Naive thymus-derived CD4-positive, alpha-beta T cell (primary cell): ENCODE data around the gene ACADS. TPM values are rescaled to one million over a fixed set of nuclear protein-coding genes. Genes with fewer than 3 reads are reported as not detected.

Experiments
- ATAC-seq: fragments of 150-1000 bp; cut with Tn5 transposase; 2 replicates; pipeline ENCODE4 v1.10.0; 2021; ENCODE audit warnings: mild to moderate bottlenecking, moderate library complexity
- CTCF ChIA-PET: fragments of 350-600 bp; sonication (Branson Sonifier 250); formaldehyde crosslinking; loops from one replicate; lab custom pipeline; 2021; ENCODE audit warnings: antibody characterized with exemption; lab: Charles Lee
- POLR2A ChIA-PET: fragments of 350-600 bp; sonication (Branson Sonifier 250); formaldehyde crosslinking; loops from one replicate; lab custom pipeline; 2021; ENCODE audit warnings: antibody characterized with exemption, inconsistent platforms; lab: Charles Lee
- DNase-seq, 9 donors: peaks; one replicate each; pipeline versions ENCODE4 v3.0.0 to v3.0.0-alpha.2; 2020 to 2022; ENCODE audit warnings: mixed read lengths in 1 of 9
- H3K27ac ChIP-seq: one replicate; pipeline ENCODE4 v1.7.0; 2013; ENCODE audit warnings: mild to moderate bottlenecking, low read depth, low read length, moderate library complexity
- H3K27me3 ChIP-seq, 2 donors: one replicate each; pipeline ENCODE4 v1.7.0; 2013; ENCODE audit warnings: low read length in 2 of 2, mild to moderate bottlenecking in 2 of 2, moderate library complexity in 2 of 2; ENCODE audit not compliant: control insufficient read depth in 2 of 2, insufficient read depth in 2 of 2
- H3K36me3 ChIP-seq, 3 experiments: 1 replicate in 2 of 3; 2 replicates in 1 of 3; pipeline ENCODE4 v1.7.0; 2013; ENCODE audit warnings: low read length in 3 of 3, mild to moderate bottlenecking in 3 of 3, moderate library complexity in 1 of 3; ENCODE audit not compliant: insufficient read depth in 3 of 3, control insufficient read depth in 2 of 3
- H3K4me1 ChIP-seq, 2 donors: one replicate each; pipeline ENCODE4 v1.7.0; 2013; ENCODE audit warnings: low read length in 2 of 2, mild to moderate bottlenecking in 2 of 2, moderate library complexity in 1 of 2; ENCODE audit not compliant: control insufficient read depth in 2 of 2, insufficient read depth in 2 of 2
- H3K4me3 ChIP-seq: 2 replicates; pipeline ENCODE4 v1.7.0; 2013; ENCODE audit warnings: mild to moderate bottlenecking, low read length
- H3K9me3 ChIP-seq, 3 experiments: 1 replicate in 2 of 3; 2 replicates in 1 of 3; pipeline ENCODE4 v1.7.0; 2013; ENCODE audit warnings: low read length in 3 of 3; ENCODE audit not compliant: control insufficient read depth in 2 of 3
- H3K27ac Mint-ChIP-seq, 9 donors: one replicate each; pipeline ENCODE4 v1.8.0; 2020 to 2022; ENCODE audit warnings: mixed read lengths in 9 of 9, mild to moderate bottlenecking in 8 of 9, moderate library complexity in 5 of 9, inconsistent platforms in 2 of 9
- H3K27me3 Mint-ChIP-seq, 5 donors: one replicate each; pipeline ENCODE4 v1.8.0; 2021 to 2022; ENCODE audit warnings: mixed read lengths in 5 of 5, mild to moderate bottlenecking in 1 of 5
- H3K36me3 Mint-ChIP-seq, 5 donors: one replicate each; pipeline ENCODE4 v1.8.0; 2020 to 2022; ENCODE audit warnings: mixed read lengths in 5 of 5, mild to moderate bottlenecking in 3 of 5, inconsistent platforms in 1 of 5
- H3K4me1 Mint-ChIP-seq, 7 donors: one replicate each; pipeline ENCODE4 v1.8.0; 2020 to 2022; ENCODE audit warnings: mixed read lengths in 7 of 7, mild to moderate bottlenecking in 3 of 7, inconsistent platforms in 1 of 7
- H3K4me3 Mint-ChIP-seq, 10 donors: one replicate each; pipeline ENCODE4 v1.8.0; 2020 to 2022; ENCODE audit warnings: mild to moderate bottlenecking in 10 of 10, mixed read lengths in 10 of 10, moderate library complexity in 6 of 10, inconsistent platforms in 2 of 10
- H3K9me3 Mint-ChIP-seq, 11 donors: one replicate each; pipeline ENCODE4 v1.8.0; 2020 to 2022; ENCODE audit warnings: mixed read lengths in 11 of 11, mild to moderate bottlenecking in 4 of 11, inconsistent platforms in 1 of 11, moderate library complexity in 1 of 11
- intact Hi-C, 2 donors: fragments of 100-400 bp; cut with micrococcal nuclease; formaldehyde crosslinking; loops; one replicate each; pipeline ENCODE4 v1.15.1; 2023
- polyA plus RNA-seq, 2 donors: library from polyadenylated mRNA; unstranded; fragments of 300-500 nt; fragmentation: Illumina TruSeq; gene quantifications; one replicate each; pipeline ENCODE4 v1.2.3, GENCODE V29; 2021
- total RNA-seq, 6 experiments: library from RNA in 5 of 6; stranded (reverse) in 5 of 6; gene quantifications; 1 replicate in 5 of 6; 2 replicates in 1 of 6; pipeline ENCODE4 v1.2.3 and lab custom pipeline; 2021 to 2026

ACADS gene
- total and polyA plus RNA-seq, 7 experiments from 2014 or later, result 10.4 to 28.7 (median 16.0) TPM

DNA sequence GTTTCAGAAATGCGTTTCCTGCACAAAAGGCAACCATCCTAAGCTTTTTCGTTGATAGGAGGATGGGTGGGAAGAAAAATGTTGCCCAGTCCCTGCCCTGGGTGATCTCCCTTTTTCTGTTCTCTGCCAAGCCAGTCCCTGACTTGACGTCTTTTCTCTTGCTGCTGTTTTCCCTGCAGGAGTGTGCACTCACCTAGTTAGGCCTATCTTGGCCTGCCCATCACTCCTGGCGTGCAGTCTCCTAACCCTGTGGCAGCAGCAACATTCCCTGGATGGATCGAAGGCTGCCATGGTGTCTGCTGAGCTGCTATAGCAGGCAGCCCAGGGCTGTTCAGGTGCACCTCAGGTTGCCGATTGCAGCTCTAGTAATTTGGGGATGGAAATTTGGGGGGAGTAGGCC is 14.2 kb upstream of the ACADS start:
- intact Hi-C loops, result loop anchor here (2.0 to 10.0 kb wide), 3 partner anchors 34 to 387 kb away; partner anchors contain the start of gene HNF1A (in 1 of the 2)
- Histone ChIP-seq H3K9me3 (no peaks in the 10 kb centered on the region), H3K4me3 (peak overlapping the region; percentile 69), H3K27ac (peak overlapping the region; percentile 83), H3K36me3 (peaks cover 0 to 18% (median 5%) of the 10 kb centered on the region in 3 experiments), H3K27me3 (no peaks in the 10 kb centered on the region), H3K4me1 (peaks cover 5 to 7% of the 10 kb centered on the region in 2 donors)
- Mint-ChIP-seq H3K27me3 (no peaks in the 10 kb centered on the region), H3K4me3 (peak overlapping the region; percentile 87 to 98 (median 95)), H3K4me1 (peaks cover 20 to 40% (median 37%) of the 10 kb centered on the region in 7 donors), H3K36me3 (peaks cover 3 to 18% (median 10%) of the 10 kb centered on the region in 5 donors), H3K27ac (peak overlapping the region; percentile 87 to 96 (median 92)), H3K9me3 (no peaks in the 10 kb centered on the region)
- DNase-seq (no peak), ATAC-seq (no peak)
- ChIA-PET CTCF (interaction anchor here (1.3 to 2.2 kb wide), 3 partner anchors 9 to 65 kb away, joined by 3 to 17 read pairs (median 7); no protein-coding TSS in a partner anchor), POLR2A (interaction anchor here (0.7 to 1.2 kb wide), 2 partner anchors 16 to 29 kb away, joined by 3 read pairs; no protein-coding TSS in a partner anchor)

DNA sequence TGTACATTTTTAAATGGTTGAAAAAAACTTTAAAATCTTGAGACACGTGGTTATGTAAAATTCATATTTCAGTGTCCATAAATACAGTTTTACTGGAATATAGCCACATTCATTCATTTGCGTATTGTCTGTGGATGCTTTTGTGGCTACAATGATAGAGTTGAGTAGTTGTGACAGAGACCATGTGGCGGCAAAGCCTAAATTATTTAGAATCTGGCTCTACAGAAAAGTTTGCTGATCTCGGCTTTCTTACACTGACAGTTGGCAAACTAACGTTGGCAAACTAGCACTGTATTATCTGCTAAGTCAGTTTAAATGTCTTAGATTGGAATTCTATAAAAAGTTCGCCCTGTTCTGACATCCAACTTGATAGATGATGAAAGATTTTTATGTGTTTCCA is 13.0 kb upstream of the ACADS start:
- Mint-ChIP-seq H3K4me1 (peaks cover 20 to 40% (median 37%) of the 10 kb centered on the region in 7 donors), H3K9me3 (no peaks in the 10 kb centered on the region), H3K4me3 (peak overlapping the region in 4 of 10 donors; percentile 87 to 98 (median 96)), H3K27me3 (no peaks in the 10 kb centered on the region), H3K27ac (peak overlapping the region in 5 of 9 donors; percentile 87 to 93 (median 91)), H3K36me3 (peaks cover 6 to 19% (median 14%) of the 10 kb centered on the region in 5 donors)
- Histone ChIP-seq H3K27me3 (no peaks in the 10 kb centered on the region), H3K36me3 (peaks cover 6 to 30% (median 14%) of the 10 kb centered on the region in 3 experiments), H3K4me1 (peaks cover 5 to 7% of the 10 kb centered on the region in 2 donors), H3K27ac (peak overlapping the region; percentile 7), H3K9me3 (no peaks in the 10 kb centered on the region), H3K4me3 (no peak overlapping the region)
- ChIA-PET POLR2A (no interaction called here), CTCF (interaction anchor here (2.2 kb wide), 1 partner anchor 64 kb away, joined by 17 read pairs; no protein-coding TSS in a partner anchor)
- no peak for ATAC-seq
- DNase-seq, result no peak
- intact Hi-C loops, result loop anchor here in 1 of 2 donors (5.0 to 10.0 kb wide), 2 partner anchors 35 to 262 kb away; partner anchors contain the start of gene HNF1A

DNA sequence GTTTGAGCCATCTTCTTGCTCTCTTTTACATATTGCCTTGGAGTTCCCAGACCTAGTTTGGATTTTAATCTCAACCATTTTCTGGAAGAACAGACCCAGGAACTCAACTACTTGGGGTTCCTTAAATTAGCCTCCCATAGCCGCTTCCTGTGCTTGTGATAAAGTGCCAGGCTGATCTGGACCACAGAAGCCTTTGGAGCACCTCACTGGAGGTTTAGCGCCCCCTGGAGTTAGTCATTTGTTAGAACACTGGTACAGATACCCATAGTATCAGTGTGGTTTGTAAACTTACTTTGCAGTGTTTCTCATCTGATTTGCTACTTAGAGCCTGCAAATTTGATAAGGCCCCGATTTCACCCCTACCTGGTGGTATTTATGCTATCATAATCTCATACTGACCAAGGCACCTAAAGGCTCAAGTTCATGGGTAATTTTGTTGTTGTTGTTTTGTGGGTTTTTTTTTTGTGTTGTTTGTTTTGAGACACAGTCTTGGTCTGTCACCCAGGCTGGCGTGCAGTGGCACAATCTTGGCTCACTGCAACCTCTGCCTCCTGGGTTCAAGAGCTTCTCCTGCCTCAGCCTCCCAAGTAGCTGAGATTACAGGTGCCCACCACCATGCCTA is 11.7 kb upstream of the ACADS start:
- Mint-ChIP-seq H3K4me3 (peak overlapping the region in 6 of 10 donors; percentile 9 to 82 (median 43)), H3K36me3 (peaks cover 13 to 28% (median 19%) of the 10 kb centered on the region in 5 donors), H3K9me3 (no peaks in the 10 kb centered on the region), H3K4me1 (peaks cover 27 to 46% (median 44%) of the 10 kb centered on the region in 7 donors), H3K27ac (peak overlapping the region in 7 of 9 donors; percentile 32 to 86 (median 72)), H3K27me3 (no peaks in the 10 kb centered on the region)
- ATAC-seq (peak; percentile 80), DNase-seq (peak in 8 of 9 donors; percentile 59 to 83 (median 79))
- Histone ChIP-seq H3K9me3 (no peaks in the 10 kb centered on the region), H3K36me3 (peaks cover 6 to 42% (median 22%) of the 10 kb centered on the region in 3 experiments), H3K4me3 (no peak overlapping the region), H3K4me1 (peaks cover 5 to 7% of the 10 kb centered on the region in 2 donors), H3K27me3 (no peaks in the 10 kb centered on the region), H3K27ac (no peak overlapping the region)
- CTCF ChIA-PET, result interaction anchor here (0.6 to 1.3 kb wide), 5 partner anchors 25 to 279 kb away, joined by 3 to 6 read pairs (median 3); no protein-coding TSS in a partner anchor
- intact Hi-C loops, result loop anchor here (1.0 to 10.0 kb wide), 8 partner anchors 27 to 276 kb away; partner anchors contain the start of genes COX6A1 (in 1 of the 2), HNF1A (in 1 of the 2) and MLEC (in 1 of the 2)
- POLR2A ChIA-PET, result no interaction called here

DNA sequence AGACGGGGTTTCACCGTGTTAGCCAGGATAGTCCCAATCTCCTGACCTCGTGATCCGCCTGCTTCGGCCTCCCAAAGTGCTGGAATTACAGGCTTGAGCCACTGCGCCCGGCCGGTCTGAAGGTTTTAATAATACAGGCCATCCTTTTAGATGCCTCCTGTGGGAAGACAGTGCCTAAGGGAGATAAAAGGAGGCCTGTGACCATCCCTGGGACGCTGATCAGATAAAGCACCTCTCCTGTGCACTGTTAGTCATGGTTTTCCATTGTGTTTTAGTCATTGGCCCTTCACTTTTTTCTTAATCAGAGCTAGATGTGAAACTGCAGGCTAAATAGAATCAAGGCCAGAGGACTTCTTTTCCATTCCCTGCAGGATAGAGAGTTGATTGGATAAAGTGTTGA is 7.6 kb upstream of the ACADS start:
- no peaks in the 10 kb centered on the region for H3K9me3 Mint-ChIP-seq
- Histone ChIP-seq H3K4me3 (no peak overlapping the region), H3K9me3 (no peaks in the 10 kb centered on the region), H3K27me3 (no peaks in the 10 kb centered on the region), H3K36me3 (peaks cover 6 to 81% (median 22%) of the 10 kb centered on the region in 3 experiments), H3K27ac (no peak overlapping the region), H3K4me1 (no peaks in the 10 kb centered on the region)
- H3K4me3 Mint-ChIP-seq, result peak overlapping the region in 1 of 10 donors; percentile 48
- peaks cover 19 to 59% (median 29%) of the 10 kb centered on the region in 5 donors for H3K36me3 Mint-ChIP-seq
- POLR2A ChIA-PET, result no interaction called here
- no peaks in the 10 kb centered on the region for H3K27me3 Mint-ChIP-seq
- peaks cover 12 to 30% (median 21%) of the 10 kb centered on the region in 7 donors for H3K4me1 Mint-ChIP-seq
- ATAC-seq, result no peak
- peak overlapping the region in 1 of 9 donors; percentile 31 for H3K27ac Mint-ChIP-seq
- CTCF ChIA-PET, result no interaction called here
- intact Hi-C loops, result loop anchor here in 1 of 2 donors (10.0 kb wide), 1 partner anchor 257 kb away; the partner anchor contains the start of gene HNF1A
- DNase-seq, result no peak

DNA sequence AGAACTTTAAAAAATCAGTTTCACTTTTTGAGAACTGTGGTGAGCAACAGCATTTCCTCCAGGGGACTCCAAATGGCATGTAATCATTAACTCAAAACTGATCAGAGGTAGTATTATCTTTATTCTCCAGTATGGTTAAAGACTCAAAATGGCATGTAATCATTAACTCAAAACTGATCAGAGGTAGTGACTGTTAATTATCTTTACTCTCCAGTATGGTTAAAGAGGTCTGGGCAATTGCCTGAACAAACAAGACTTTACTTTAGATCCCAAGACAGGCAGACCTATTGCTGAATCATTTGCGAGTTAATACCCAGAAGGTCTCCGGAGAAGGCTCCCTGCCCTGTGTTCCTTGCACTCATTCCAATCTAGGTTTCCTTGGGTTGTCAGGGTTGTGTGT is 6.6 kb upstream of the ACADS start:
- Mint-ChIP-seq H3K4me3 (no peak overlapping the region), H3K4me1 (peaks cover 7 to 22% (median 16%) of the 10 kb centered on the region in 7 donors), H3K9me3 (no peaks in the 10 kb centered on the region), H3K27me3 (no peaks in the 10 kb centered on the region), H3K36me3 (peaks cover 19 to 65% (median 25%) of the 10 kb centered on the region in 5 donors), H3K27ac (peak overlapping the region in 2 of 9 donors; percentile 11 to 53)
- no peak for ATAC-seq
- Histone ChIP-seq H3K9me3 (no peaks in the 10 kb centered on the region), H3K4me3 (no peak overlapping the region), H3K27me3 (no peaks in the 10 kb centered on the region), H3K36me3 (peaks cover 6 to 82% (median 22%) of the 10 kb centered on the region in 3 experiments), H3K27ac (no peak overlapping the region), H3K4me1 (no peaks in the 10 kb centered on the region)
- DNase-seq, result no peak
- intact Hi-C loops, result loop anchor here in 1 of 2 donors (10.0 kb wide), 1 partner anchor 256 kb away; the partner anchor contains the start of gene HNF1A
- ChIA-PET POLR2A (interaction anchor here (0.6 kb wide), 1 partner anchor 200 kb away, joined by 7 read pairs; no protein-coding TSS in a partner anchor), CTCF (no interaction called here)

DNA sequence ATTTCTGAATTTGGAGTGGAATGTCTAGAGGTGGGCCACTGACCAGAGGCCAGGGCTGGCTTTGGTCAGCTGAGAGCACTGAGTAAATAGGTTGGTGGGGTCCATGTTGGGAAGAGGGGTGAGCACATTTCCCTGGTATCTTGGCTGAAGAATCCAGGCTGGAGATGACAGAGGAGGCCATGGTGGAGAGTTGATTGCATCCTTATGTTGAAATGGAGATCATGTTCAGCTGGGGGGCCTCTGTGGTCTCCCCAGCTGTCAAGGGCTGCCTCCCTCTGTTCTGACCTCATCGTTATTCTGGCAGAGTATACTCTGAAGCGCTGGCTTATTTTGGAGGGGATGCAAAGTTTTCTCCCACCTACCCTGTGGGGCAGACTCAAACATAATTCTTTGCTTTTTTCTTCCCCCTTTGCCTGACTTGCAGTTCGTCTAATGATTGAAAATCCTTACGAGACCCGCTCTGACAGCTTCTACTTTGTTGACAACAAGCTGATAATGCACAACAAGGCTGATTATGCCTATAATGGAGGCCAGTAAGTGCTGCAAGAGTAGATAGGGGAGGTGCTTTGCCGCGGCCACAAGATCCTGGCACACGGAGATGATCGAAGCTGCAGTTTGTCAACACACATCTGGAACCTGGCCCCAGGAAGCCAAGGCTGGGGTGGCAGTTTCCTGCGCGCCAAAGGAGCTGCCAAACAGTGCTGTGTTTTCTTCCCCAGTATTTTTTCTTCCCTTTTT is 6.0 kb upstream of the ACADS start:
- Histone ChIP-seq H3K9me3 (no peaks in the 10 kb centered on the region), H3K4me3 (no peak overlapping the region), H3K36me3 (peaks cover 6 to 78% (median 22%) of the 10 kb centered on the region in 3 experiments), H3K27ac (no peak overlapping the region), H3K4me1 (no peaks in the 10 kb centered on the region), H3K27me3 (no peaks in the 10 kb centered on the region)
- intact Hi-C loops, result loop anchor here in 1 of 2 donors (10.0 kb wide), 1 partner anchor 255 kb away; the partner anchor contains the start of gene HNF1A
- CTCF ChIA-PET, result interaction anchor here (1.5 kb wide), 1 partner anchor 8 kb away, joined by 3 read pairs; no protein-coding TSS in a partner anchor
- Mint-ChIP-seq H3K4me3 (no peak overlapping the region), H3K27ac (peak overlapping the region in 3 of 9 donors; percentile 11 to 70 (median 53)), H3K27me3 (no peaks in the 10 kb centered on the region), H3K4me1 (peaks cover 8 to 23% (median 17%) of the 10 kb centered on the region in 7 donors), H3K36me3 (peaks cover 19 to 65% (median 24%) of the 10 kb centered on the region in 5 donors), H3K9me3 (no peaks in the 10 kb centered on the region)
- DNase-seq (no peak), ATAC-seq (no peak)
- POLR2A ChIA-PET, result interaction anchor here (0.6 to 0.9 kb wide), 2 partner anchors 12 to 199 kb away, joined by 3 to 7 read pairs; no protein-coding TSS in a partner anchor
